SK-N-SH (cell line): ENCODE measurements around the gene TDRD12. TPM values are rescaled to one million over a fixed set of nuclear protein-coding genes. Genes with fewer than 3 reads are reported as not detected.
"Not testable (repeated sequence)": the region's sequence is repeated elsewhere in the genome, so short reads cannot be mapped to it uniquely, and the experiment has no call there.

Source experiments
- CTCF ChIA-PET: fragments of 300-600, 350-600 bp; formaldehyde crosslinking; extraction: SDS; loops from one replicate; lab custom pipeline; 2021; lab: Yijun Ruan, JAX
- POLR2A ChIA-PET: fragments of 350-600 bp; sonication (Branson Sonifier 250); formaldehyde crosslinking; extraction: SDS; loops from one replicate; lab custom pipeline; 2020; ENCODE audit warnings: antibody characterized with exemption, inconsistent platforms; lab: Yijun Ruan, JAX
- DNase-seq: peaks from one replicate; pipeline ENCODE4 v3.0.0; 2012
- H2AFZ ChIP-seq: fragments of 200-600 bp; sonication (generic); 2 replicates; pipeline ENCODE4 v1.8.1; 2016; ENCODE audit warnings: antibody characterized with exemption, mild to moderate bottlenecking, low read depth
- H3F3A ChIP-seq: fragments of 200-600 bp; sonication (generic); replicated peaks from 2 replicates; pipeline ENCODE3; 2016; ENCODE audit warnings: antibody characterized with exemption, mild to moderate bottlenecking; ENCODE audit not compliant: insufficient read depth
- H3K27ac ChIP-seq, 2 experiments: fragments of 200-500 bp in 1 of 2; fragments of 200-600 bp in 1 of 2; sonication (Bioruptor generic) in 1 of 2; sonication (generic), shearing (Covaris generic) in 1 of 2; 2 replicates each; pipeline versions ENCODE4 v1.5.1 to v1.6.1; 2014 to 2016; ENCODE audit warnings: low read depth in 2 of 2, inconsistent platforms in 1 of 2, low read length in 1 of 2, mild to moderate bottlenecking in 1 of 2, mixed read lengths in 1 of 2
- H3K27me3 ChIP-seq: fragments of 200-600 bp; sonication (generic), shearing (Covaris generic); 2 replicates; pipeline ENCODE4 v1.6.1; 2016; ENCODE audit warnings: mixed run types; ENCODE audit not compliant: insufficient read depth
- H3K36me3 ChIP-seq, 2 experiments: fragments of 200-500 bp in 1 of 2; fragments of 200-600 bp in 1 of 2; sonication (Bioruptor generic) in 1 of 2; sonication (generic) in 1 of 2; replicated peaks in 1 of 2; 2 replicates each; pipeline versions ENCODE3 to v1.5.1; 2014 to 2016; ENCODE audit warnings: low read length in 1 of 2, mild to moderate bottlenecking in 1 of 2; ENCODE audit not compliant: insufficient read depth in 2 of 2, control insufficient read depth in 1 of 2
- H3K4me1 ChIP-seq, 2 experiments: fragments of 200-500 bp in 1 of 2; fragments of 200-600 bp in 1 of 2; sonication (Bioruptor generic) in 1 of 2; sonication (generic), shearing (Covaris generic) in 1 of 2; 2 replicates each; pipeline versions ENCODE4 v1.5.1 to v1.6.1; 2014 to 2016; ENCODE audit warnings: low read depth in 1 of 2, low read length in 1 of 2, mixed run types in 1 of 2; ENCODE audit not compliant: insufficient read depth in 2 of 2, control insufficient read depth in 1 of 2
- H3K4me2 ChIP-seq: fragments of 200-600 bp; sonication (generic), shearing (Covaris generic); 2 replicates; pipeline ENCODE4 v1.6.1; 2017; ENCODE audit warnings: mixed run types
- H3K4me3 ChIP-seq, 2 experiments: fragments of 200-500 bp in 1 of 2; fragments of 200-600 bp in 1 of 2; sonication (Bioruptor generic) in 1 of 2; sonication (generic), shearing (Covaris generic) in 1 of 2; 2 replicates each; pipeline versions ENCODE4 v1.5.1 to v1.8.1; 2014 to 2016; ENCODE audit warnings: low read depth in 2 of 2, inconsistent platforms in 1 of 2, low read length in 1 of 2, mild to moderate bottlenecking in 1 of 2, mixed read lengths in 1 of 2, moderate library complexity in 1 of 2
- H3K79me2 ChIP-seq: fragments of 200-600 bp; sonication (generic); 2 replicates; pipeline ENCODE4 v1.8.1; 2017; ENCODE audit warnings: mild to moderate bottlenecking; ENCODE audit not compliant: insufficient read depth
- H3K9ac ChIP-seq: fragments of 200-600 bp; sonication (generic); 2 replicates; pipeline ENCODE4 v1.6.1; 2017; ENCODE audit warnings: mixed run types
- H3K9me2 ChIP-seq: fragments of 200-600 bp; sonication (generic); 2 replicates; pipeline ENCODE4 v1.6.1; 2017; ENCODE audit warnings: mixed run types
- H3K9me3 ChIP-seq: fragments of 200-600 bp; sonication (generic); 2 replicates; pipeline ENCODE4 v1.6.1; 2017; ENCODE audit warnings: mixed run types, mild to moderate bottlenecking, moderate library complexity
- H4K20me1 ChIP-seq: fragments of 200-600 bp; sonication (generic); 2 replicates; pipeline ENCODE4 v1.6.1; 2017; ENCODE audit warnings: mild to moderate bottlenecking, mixed run types; ENCODE audit not compliant: insufficient read depth
- CHD2 ChIP-seq: fragments of 150-350 bp; IDR thresholded peaks from 2 replicates; pipeline ENCODE4 v1.6.1; 2018; ENCODE audit warnings: low read length; ENCODE audit not compliant: partially characterized antibody
- EZH2phosphoT487 ChIP-seq: fragments of 200-600 bp; sonication (generic); IDR thresholded peaks from 2 replicates; pipeline ENCODE4 v1.6.1; 2017; ENCODE audit warnings: low read depth, mixed run types, mild to moderate bottlenecking, antibody characterized with exemption, moderate library complexity, borderline replicate concordance
- FOXJ3 ChIP-seq: sonication (generic); formaldehyde crosslinking; IDR thresholded peaks from 2 replicates; pipeline ENCODE4 v1.5.1; 2020; ENCODE audit warnings: mild to moderate bottlenecking, missing genetic modification reagents
- GATA2 ChIP-seq: sonication (generic); formaldehyde crosslinking; IDR thresholded peaks from 2 replicates; pipeline ENCODE4 v1.5.0; 2020; ENCODE audit warnings: mild to moderate bottlenecking, missing genetic modification reagents
- MAX ChIP-seq: IDR thresholded peaks from 2 replicates; pipeline ENCODE4 v1.4.0; 2012; ENCODE audit warnings: low read depth
- SMC3 ChIP-seq: IDR thresholded peaks from 2 replicates; pipeline ENCODE4 v1.6.1; 2012; ENCODE audit warnings: low read depth, low read length, improper control_type of control experiment
- TAF1 ChIP-seq: IDR thresholded peaks from 2 replicates; pipeline ENCODE4 v1.6.1; 2012; ENCODE audit warnings: low read depth, mild to moderate bottlenecking, low read length, moderate library complexity, borderline replicate concordance
- YY1 ChIP-seq: IDR thresholded peaks from 2 replicates; pipeline ENCODE4 v1.4.0; 2012; ENCODE audit warnings: low read depth, mild to moderate bottlenecking
- WGBS: methylation state at CpG from one replicate; pipeline ENCODE4 v1.1.6; 2017; ENCODE audit warnings: low lambda C conversion rate; 5-methylcytosine and 5-hydroxymethylcytosine counted together
- polyA plus RNA-seq, 3 experiments: library from polyadenylated mRNA; depleted of rRNA; stranded (reverse); fragments of >200 nt; gene quantifications; 2 replicates each; pipeline ENCODE4 v1.2.3, GENCODE V29; 2012

TDRD12 gene
- polyA plus RNA-seq, 1 of the 3 experiments (the other 2 are of a cell fraction) = 0.05 TPM

GRCh38 chr19:32781280-32781679 is 61.7 kb downstream of the TDRD12 start:
- ChIA-PET CTCF (no interaction called here), POLR2A (no interaction called here)
- H3K9me3 ChIP-seq = no peaks in the 10 kb centered on the region
- H3K36me3 ChIP-seq = no peaks in the 10 kb centered on the region
- no peak overlapping the region for H3K27ac ChIP-seq
- no peak overlapping the region for H2AFZ ChIP-seq
- TF ChIP-seq CHD2 = no peak
- TF ChIP-seq SMC3 = no peak
- no peak for TF ChIP-seq MAX
- TF ChIP-seq TAF1 = no peak
- TF ChIP-seq YY1 = no peak
- TF ChIP-seq GATA2 (CRISPR knock-in tag) = no peak
- no peak for TF ChIP-seq EZH2phosphoT487
- TF ChIP-seq FOXJ3 (CRISPR knock-in tag) = no peak
- H3F3A ChIP-seq = no peaks in the 10 kb centered on the region
- H3K4me1 ChIP-seq = no peaks in the 10 kb centered on the region
- no peaks in the 10 kb centered on the region for H3K9me2 ChIP-seq
- no peak overlapping the region for H3K4me2 ChIP-seq
- H3K4me3 ChIP-seq = no peak overlapping the region
- H3K79me2 ChIP-seq = no peaks in the 10 kb centered on the region
- no peaks in the 10 kb centered on the region for H4K20me1 ChIP-seq
- no peak overlapping the region for H3K9ac ChIP-seq
- WGBS = 43% methylated on average over 2 of the region's 2 CpGs
- H3K27me3 ChIP-seq = no peaks in the 10 kb centered on the region
- no peak for DNase-seq

GRCh38 chr19:32782089-32782488 is 62.5 kb downstream of the TDRD12 start:
- H3K36me3 ChIP-seq, H3K4me1 ChIP-seq, H3K4me3 ChIP-seq, POLR2A ChIA-PET, H4K20me1 ChIP-seq, H3F3A ChIP-seq, H3K9me3 ChIP-seq, DNase-seq, H3K9ac ChIP-seq, H3K27me3 ChIP-seq, H2AFZ ChIP-seq, H3K9me2 ChIP-seq, H3K27ac ChIP-seq, CTCF ChIA-PET, H3K4me2 ChIP-seq, H3K79me2 ChIP-seq: not testable (repeated sequence)
- WGBS = 43% methylated on average over 1 of the region's 1 CpG

GRCh38 chr19:32787161-32787813 is 67.7 kb downstream of the TDRD12 start:
- DNase-seq, H3F3A ChIP-seq, H3K9ac ChIP-seq, H2AFZ ChIP-seq, H3K4me1 ChIP-seq, H3K9me2 ChIP-seq, H3K36me3 ChIP-seq, H4K20me1 ChIP-seq, H3K9me3 ChIP-seq, H3K79me2 ChIP-seq, H3K27ac ChIP-seq, H3K4me2 ChIP-seq, H3K4me3 ChIP-seq, H3K27me3 ChIP-seq: not testable (repeated sequence)
- WGBS = 57% methylated on average over 9 of the region's 12 CpGs
- ChIA-PET POLR2A (interaction anchor here (1.0 kb wide), 1 partner anchor 10 kb away, joined by 3 read pairs; no protein-coding TSS in a partner anchor), CTCF (interaction anchor here (0.9 kb wide), 1 partner anchor 29 kb away, joined by 3 read pairs; no protein-coding TSS in a partner anchor)

- H3K79me2 ChIP-seq, H3K9ac ChIP-seq, H3K9me2 ChIP-seq, H3F3A ChIP-seq, H3K27me3 ChIP-seq, H3K36me3 ChIP-seq, H3K27ac ChIP-seq, H4K20me1 ChIP-seq, H3K4me3 ChIP-seq, POLR2A ChIA-PET, H2AFZ ChIP-seq, DNase-seq, H3K4me1 ChIP-seq, H3K9me3 ChIP-seq, H3K4me2 ChIP-seq: not testable (repeated sequence)
- WGBS = 72% methylated on average over 5 of the region's 5 CpGs
- CTCF ChIA-PET = interaction anchor here (0.9 kb wide), 1 partner anchor 29 kb away, joined by 3 read pairs; no protein-coding TSS in a partner anchor
Measured at GRCh38 chr19:32787895-32788294, 68.3 kb downstream of the TDRD12 start.
